ENCODE results near the gene RNF38.
"Not testable (repeated sequence)": the region's sequence is repeated elsewhere in the genome, so short reads cannot be mapped to it uniquely, and the experiment has no call there.

Gene RNF38

DNA sequence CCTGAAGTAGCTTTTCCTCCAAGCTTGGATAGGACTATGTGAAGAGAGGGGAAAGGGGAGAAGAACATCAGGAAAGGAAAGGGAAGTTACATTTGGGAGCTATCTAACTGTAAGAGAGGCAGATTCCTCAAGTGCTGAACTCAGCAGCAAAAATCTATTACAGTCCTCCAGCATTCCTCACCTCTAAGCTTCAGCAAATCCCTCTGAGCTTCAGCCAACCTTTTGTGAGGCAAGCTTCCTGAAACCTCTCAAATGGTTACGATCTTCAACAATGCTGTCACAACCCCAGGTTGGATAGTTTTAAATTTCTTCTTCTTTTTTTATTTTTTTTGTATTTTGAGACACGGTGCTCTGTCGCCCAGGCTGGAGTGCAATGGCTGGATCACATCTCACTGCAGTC lies 2.5 kb upstream of the RNF38 start:
- no peak for DNase-seq

DNA sequence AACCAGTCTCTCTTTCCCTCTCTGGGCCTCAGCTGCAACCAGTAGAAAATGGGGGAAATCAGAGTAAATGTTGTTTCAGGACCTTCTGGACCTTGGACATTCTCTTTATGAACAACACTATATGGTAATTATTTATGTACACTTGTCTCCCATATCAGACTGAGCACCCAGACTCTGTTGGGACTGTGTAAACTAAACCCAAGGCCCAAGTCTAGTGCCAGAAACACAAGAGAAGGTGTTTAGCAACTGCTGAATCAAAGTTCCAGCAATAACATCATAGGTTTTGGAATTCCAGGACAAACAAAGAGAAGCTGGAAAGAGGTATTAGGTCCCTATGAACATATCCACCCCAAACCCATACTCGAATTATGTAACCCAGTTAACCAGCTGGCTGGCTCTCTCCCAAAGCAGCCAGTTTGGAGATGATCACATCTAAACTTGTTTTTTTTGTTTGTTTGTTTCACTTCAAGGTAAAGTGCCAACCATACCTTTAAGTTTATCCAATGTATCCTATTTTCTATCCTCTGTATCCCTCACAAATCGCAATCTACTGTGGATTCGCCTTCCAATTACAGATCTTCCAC lies 1.9 kb upstream of the RNF38 start:
- DNase-seq = no peak

DNA sequence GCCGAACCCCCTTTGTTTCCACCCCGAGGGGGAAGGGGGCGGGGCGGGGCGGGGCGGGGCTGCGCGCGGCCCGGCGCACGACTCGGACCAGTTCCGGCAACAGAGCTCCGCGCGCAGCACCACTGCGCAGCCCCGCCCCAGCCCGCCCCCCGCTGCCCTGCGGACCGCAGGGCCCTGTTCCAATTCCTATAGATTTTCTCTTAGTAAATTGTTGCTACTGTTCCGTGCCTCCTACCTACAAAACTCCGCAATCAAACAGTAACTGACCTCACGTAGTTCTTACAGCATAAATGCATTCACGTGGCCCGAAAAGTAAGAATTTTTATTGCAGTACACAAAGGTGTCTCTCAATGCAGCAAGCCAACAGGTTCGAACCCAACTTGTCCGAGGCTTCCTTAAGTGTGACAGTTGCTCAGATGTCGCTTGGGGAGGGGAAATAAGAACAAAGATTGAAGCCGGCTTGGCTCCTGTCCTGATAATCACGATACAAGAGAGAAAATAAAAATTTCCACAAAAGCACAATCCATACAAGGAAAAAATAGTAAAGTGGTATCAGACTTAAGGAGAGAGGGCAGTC lies 1.2 kb upstream of the RNF38 start:
- DNase-seq = no peak

DNA sequence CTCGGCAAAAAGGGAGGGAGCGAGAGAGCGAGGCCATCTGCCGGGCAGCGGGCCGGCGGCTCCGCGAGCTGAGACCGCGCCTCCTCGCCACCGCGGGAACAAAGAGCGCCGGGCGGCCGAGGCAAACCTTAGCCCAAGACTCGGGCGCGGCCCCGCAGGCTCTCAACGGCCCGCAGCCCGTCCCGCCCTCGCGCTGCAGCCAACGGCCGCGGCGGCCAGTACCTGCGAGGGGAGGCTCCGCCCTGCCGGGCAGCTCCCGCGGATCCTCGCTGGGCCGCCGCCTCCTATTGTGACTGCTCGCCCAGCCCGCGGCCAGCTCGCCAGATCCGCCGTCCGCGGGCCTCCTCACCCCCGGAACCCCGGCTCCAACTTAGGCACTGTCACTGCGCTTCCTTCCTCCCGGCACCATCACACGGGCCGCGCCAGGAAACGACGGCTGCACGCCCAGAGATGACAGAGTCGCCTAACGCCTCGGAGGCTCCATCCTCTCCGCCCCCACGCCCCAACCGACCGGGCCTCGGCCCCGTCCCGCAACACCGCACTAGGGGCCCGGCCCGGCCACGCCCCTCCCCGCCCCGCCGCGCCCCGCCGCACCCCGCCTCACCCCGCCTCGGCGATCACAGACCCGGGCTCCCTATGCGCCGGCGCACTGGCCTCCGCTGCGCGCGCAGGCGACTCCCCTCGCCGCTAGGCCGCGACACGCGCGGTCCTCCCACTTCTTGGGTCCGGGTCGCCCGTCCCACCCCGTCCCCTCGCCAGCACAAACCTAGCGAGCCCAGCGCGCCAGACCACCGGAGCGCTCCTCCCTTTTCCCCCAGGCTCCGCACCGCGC lies 479 bp upstream of the RNF38 start:
- peak; percentile 95 for DNase-seq

DNA sequence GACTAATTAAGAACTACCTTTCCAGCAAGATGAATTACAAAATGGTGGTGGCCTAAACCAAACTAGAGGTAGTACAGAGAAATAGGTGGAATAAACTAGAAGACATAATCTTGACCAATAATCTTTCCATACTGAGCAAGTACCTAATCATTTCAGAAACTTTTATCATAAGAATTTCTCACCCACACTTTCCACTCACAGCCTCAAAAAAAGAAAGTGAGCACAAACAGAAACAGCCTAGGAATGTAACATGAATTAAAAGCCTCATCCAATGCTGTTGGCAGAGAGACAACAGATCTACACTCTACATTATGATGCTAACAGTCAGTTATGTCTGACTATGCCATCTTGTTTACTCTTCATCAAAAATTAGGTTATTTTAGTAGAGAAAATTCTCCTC lies 1.3 kb downstream of the RNF38 start:
- no peak for DNase-seq

DNA sequence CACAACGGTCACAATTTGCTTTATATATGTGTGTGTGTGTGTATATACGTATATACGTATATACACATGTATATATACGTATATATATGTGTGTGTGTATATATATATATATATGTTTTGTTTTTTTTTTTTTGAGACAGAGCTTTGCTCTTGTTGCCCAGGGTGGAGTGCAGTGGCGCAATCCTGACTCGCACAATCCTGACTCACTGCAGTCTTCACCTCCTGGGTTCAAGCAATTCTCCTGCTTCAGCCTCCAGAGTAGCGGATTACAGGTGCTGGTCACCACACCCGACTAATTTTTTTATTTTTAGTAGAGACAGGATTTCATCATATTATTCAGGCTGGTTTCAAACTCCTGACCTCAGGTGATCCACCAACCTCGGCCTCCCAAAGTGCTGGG lies 3.1 kb downstream of the RNF38 start:
- DNase-seq = no peak

DNA sequence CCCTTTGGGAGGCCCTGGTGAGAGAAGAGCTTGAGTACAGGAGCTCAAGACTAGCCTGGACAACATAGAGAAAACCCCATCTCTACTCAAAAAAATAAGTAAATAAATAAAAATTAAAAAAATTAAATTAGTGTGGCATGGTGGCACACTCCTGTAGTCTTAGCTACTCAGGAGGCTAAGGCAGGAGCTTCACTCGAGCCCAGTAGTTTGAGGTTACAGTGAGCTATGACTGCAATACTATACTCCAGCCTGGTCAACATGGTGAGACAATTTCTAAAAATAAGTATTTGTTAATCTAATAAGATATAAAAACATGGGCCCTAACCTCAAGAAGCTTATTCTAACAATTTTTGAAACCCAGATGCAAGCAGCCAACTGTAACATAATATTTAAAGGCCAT lies 7.6 kb downstream of the RNF38 start:
- DNase-seq = no peak

DNA sequence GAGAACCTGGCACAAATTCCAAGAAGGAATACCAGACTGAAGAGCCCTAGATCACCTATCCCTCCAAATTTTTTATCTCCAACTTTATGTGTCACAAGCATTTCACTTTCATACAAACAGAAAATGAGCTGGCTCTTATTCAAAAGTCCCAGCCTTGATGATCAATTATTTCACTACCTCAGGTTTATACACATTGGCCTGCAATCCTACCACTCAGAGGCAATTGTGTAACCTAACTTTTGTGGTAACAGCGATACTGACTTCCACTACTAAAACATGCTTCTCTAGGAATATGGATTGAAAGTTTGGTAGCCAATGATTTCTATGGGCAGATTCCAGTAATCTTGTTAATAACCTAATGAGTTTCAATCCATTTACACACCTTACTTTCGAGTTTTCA lies 10.5 kb downstream of the RNF38 start:
- no peak for DNase-seq

DNA sequence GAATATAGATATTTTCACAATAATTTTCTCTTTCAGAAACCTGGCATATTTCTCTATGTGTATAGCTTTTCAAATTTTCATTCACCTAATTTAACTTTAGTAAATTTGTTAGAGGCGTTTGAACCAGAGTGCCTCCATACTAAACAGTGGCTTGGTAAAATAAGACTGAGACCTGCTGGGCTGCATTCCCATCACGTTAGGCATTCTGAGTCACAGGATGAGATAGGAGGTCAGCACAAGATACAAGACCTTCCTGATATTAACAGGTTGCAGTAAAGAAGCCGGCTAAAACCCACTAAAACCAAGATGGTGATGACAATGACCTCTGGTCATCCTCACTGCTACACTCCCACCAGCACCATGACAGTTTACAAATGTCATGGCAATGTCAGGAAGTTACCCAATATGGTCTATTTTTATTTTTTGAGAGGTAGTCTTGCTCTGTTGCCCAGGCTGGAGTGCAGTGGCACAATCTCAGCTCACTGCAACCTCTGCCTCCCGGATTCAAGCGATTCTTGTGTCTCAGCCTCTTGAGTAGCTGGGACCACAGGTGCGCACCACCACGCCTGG lies 13.6 kb downstream of the RNF38 start:
- DNase-seq = not testable (repeated sequence)

DNA sequence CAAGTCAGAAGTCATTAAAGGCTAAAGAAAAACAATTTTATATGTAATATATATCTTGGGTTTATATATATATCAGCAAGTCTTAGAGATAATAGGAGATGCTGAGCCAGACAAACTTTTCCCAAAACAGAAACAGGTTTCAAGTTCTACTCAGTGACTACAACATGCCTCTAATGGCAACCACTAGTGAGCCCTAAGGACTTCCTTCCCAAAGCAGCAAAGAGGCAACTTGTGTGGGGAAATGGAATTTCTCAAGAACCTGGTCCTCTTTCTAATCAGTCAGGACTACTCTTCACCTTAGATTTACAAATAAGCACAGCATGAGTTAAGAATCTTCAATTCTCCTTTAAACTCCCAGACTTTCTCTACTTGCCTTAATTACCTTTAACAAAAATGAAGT lies 17.6 kb downstream of the RNF38 start:
- DNase-seq = no peak

DNA sequence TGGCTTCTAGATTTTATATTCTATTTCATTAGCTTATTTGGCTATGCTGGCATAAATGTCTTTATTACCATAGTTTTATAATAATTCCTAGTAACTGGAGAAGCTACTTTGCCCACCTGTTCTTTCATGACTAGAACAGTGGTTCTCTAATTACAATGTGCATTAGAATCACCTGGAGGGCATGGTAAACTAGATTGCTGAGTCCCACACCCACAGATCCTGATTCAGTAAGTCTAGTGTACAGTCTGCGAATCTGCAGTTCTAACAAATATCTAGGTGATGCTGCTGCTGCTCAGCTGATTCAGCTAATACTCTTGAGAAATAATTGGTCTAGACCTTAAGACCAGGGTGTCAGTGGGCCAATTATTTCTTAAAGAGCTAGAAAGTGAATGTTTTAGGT lies 35.5 kb downstream of the RNF38 start:
- DNase-seq = no peak

DNA sequence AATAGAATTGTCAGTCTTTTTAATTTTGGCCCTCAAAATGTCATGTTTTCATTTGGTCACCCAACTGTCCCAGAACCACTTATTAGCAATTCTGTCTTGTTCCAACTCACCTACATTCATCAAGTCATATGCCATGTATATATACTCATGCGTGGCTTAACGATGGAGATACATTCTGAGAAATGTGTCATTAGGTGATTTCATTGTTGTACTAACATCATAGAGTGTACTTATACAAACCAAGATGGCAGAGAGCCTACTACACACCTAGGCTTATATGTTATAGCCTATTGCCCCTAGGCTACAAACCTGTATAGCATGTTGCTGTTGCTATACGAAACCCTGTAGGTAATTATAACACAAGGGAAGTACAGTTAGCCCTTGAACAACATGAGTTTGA lies 36.6 kb downstream of the RNF38 start:
- no peak for DNase-seq

DNA sequence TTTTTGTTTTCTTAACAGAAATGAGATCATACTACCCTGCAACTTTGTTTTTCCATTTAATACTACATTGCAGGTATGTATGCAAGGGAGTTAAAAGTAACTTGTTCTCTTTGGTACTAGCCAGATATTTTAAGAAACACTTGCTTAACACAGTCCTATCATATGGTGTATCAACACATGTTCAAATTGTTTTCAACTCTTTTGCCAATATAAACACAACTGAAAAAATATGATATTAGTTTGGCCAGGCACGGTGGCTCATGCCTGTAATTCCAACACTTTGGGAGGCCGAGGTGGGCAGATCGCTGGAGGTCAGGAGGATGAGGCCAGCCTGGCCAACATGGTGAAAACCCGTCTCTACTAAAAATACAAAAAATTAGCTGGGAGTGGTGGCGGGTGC lies 41.6 kb downstream of the RNF38 start:
- no peak for DNase-seq

DNA sequence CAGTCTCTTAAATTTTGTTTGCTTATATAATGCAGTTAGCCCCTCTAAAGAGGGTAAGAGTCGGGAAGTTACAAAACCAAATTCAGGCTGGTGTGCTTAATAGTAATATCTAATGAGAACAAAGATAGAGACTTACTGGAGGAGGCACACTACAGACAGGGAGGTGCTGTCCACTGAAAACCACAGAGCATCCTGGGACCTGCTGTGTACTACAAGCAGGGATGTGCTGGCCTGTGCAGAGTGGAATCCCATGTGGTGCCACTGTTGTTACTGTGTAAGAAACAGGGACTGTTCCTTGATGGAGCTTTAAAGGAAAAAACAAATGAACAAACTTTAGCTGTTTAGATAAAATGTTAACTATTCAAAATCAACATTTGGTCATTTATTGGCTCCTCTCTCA lies 42.4 kb downstream of the RNF38 start:
- no peak for DNase-seq

DNA sequence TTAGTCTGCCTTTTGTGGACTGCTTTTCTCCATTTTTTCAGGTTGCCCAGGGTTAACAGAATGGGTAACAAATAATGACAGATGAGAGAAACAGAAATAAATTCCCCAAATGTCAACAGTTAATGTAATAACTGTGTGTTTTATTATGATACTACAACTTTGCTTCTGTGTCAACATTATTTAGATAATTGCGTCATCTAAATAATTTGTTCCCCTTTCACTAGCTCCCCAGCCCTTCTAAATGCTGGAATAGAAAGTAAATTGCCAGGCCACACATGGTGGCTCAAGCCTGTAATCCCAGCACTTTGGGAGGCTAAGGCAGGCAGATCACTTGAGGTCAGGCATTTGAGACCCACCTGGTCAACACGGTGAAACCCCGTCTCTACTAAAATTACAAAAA lies 53.5 kb downstream of the RNF38 start:
- no peak for DNase-seq

DNA sequence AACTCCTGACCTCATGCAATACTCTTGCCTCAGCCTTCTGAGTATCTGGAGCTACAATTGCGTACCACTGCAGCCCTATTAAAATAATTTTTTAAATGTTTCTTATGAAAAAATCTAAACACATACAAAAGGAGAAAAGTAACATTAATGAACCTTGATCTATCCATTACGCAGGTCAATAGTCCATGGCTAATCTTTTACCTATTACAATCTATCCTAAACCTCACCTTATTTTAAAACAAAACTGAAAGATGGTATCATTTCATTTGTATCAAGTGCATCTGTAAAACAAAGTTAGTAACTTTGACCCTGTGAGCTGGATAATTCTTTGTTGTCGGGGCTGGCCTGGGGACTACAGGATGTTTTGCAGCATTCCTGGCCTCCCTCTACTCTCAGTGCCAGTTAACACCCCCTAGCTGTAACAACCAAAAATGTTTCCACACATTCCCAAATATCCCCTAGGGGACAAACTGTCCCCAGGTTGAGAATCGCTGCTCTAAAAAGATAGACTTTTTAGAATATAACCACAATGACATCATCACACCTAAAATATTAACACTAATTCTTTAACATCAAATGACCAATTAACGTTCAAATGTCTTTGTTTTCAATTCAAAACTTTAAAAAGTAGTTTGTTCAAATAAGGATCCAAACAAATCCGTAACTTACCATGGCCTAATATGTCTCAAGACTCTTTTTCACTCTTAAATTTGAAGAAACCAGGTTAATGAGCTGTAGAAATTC lies 54.8 kb downstream of the RNF38 start:
- no peak for DNase-seq

DNA sequence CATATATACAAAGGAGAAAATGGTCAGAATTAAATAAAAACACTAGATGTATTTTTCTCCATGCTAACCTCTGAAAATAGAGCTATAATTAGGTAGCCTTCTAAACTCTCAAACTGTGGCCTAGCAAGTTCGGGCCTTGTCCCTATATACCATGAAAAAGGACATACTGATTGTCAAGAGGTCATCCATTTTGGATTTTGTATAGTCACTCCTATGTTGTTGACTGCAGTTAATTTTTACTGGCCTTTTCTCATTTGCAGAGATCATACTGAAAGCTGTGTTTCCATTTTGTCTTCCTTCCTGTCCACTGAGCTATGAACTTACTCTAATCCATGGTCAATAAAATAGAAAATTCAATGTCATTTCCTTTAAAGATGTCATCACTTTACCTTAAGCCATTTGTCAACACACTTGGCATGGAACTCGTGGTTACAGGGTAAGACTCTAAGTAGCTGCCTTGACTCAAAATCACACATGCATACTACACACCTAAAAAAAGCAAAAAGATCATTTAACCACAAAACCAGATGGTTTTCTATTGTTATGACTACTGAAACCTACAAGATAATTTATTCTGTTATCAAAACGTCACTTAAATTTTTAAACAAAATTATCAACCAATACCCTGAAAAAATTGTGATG lies 58.0 kb downstream of the RNF38 start:
- DNase-seq = no peak

DNA sequence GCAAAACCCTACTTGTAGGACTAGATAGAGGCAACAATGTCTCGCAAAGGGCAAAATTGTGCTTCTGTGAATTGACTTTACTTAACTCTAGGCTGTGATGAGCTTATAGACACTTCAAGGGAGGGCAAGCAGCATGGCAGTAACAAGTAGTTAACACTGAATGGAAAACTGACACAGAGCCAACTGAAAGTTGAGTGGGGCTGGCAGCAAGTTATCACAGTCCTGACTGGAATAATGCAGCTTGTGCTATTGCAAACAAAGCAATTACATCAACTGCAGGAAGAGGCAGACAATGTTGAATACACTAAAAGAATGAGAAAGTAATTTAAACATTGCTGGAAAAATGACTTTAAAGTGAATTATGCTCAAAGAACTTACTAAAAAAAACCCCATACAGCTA lies 62.2 kb downstream of the RNF38 start:
- DNase-seq = no peak

DNA sequence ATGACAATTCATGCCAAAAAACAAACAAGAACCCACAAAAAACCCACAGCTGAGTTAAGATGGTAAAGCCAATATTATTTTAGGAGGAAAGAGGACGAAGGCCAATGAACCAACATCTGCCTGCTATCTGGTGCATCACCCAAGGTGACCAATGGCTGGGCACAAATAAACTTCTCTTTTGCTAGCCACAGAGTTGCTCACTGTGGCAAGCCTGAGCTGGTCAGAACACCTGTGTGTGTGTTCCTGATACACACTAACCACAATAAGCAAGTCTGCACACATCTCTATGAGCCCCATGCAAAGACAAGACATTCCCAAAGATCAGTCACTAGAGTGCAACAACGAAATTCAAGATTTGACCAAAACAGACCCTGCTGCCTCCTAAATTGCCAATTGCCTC lies 63.1 kb downstream of the RNF38 start:
- DNase-seq = no peak

DNA sequence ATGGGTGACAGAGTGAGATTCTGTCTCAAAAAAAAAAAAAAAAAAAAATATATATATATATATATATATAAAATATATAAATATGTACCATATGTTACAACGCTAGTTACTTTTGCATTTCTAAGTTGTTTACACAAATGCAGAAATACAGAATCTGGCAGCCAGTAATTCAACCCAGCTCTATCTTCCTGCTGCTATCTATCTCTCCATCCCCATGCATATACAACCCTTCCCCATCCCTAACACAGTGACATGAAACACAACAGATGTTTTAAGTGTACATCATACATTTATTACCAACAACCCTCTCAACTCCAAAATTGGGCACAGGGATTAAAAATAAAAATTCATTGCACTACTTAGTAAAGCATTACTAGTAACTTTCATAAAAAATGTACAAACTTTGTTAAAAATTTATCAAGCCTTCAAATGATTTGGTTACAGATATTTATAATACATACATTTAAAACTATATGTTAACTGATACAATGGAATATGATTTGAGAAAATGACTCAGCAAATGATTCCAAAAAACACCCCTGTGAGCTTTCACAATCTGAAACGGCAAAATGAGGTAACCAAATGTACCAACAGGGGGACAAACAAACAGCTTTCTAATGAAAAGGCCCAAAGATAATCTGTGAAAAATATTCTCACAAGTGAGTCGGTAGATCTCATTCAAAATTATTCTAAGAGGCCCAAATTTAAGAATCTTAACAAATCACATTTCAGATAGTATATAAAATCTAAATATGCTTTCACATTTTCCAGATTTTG lies 63.8 kb downstream of the RNF38 start:
- no peak for DNase-seq

DNA sequence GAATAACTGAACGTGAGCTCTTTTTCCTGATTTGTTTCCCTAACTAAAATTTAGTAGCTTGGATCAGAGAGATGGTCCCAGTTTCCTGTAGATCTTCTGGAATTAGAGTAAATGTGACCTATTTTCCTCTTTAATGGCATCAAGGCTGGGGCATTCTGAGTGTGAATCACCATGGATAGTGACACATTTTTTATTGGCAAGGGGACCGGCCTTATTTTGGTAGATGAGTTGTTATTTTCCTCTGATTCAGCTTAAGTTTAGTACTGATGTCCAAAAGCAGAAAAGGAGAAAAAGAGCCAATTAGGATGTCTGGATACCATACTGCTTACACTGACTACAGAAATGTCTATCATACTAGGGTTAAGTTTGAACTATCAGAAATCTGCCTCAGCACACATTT lies 68.1 kb downstream of the RNF38 start:
- no peak for DNase-seq

DNA sequence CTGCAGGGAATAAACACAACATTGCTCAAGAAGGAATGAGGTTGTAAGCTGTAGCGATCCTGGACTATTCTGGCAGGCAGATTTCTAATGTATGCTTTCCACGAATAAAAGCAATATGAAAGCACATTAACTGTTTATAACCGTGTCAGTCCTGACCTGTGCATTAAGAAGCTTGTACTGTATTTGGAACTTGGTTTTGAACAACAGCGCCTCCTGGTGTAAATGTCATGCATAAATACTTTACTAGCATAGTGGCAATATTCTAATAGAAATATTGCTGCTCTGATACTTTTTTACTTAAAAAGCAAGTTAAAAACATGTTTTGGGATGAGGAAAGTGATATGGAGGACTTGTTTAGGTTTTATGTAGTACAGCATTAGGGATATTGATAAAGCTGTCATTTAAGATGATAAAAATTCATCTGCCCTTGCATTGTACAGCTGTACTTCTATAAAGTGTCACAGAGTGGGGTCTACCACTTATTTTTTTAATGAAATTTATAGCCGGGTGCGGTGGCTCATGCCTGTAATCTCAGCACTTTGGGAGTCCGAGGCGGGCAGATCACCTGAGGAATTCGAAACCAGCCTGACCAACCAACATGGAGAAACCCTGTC lies 71.2 kb downstream of the RNF38 start:
- no peak for DNase-seq

Data from activated T-cell treated with anti-CD3 and anti-CD28 coated beads, Interleukin-2, amount 50 U/mL, for 1 hour (primary cell).